HCT116 (cell line): ENCODE results near the gene MRPS2. TPM values are rescaled to one million over a fixed set of nuclear protein-coding genes. Genes with fewer than 3 reads are reported as not detected.

Source experiments
- ATAC-seq: fragments of 200-7000 bp; cut with Tn5 transposase; 2 replicates; pipeline ENCODE4 v1.9.1; 2020; ENCODE audit warnings: mild to moderate bottlenecking, moderate library complexity
- BruUV-seq: library from RNA; stranded (reverse); fragments of 400-500 nt; replicated peaks from 2 replicates; lab custom pipeline; 2021; lab: Mats Ljungman, UMichigan
- CTCF ChIA-PET: fragments of 300-600 bp; sonication (Branson Sonifier 250); formaldehyde crosslinking; loops from one replicate; lab custom pipeline; 2021; ENCODE audit warnings: antibody characterized with exemption; lab: Charles Lee
- POLR2A ChIA-PET: fragments of 300-600, 350-600 bp; sonication (Branson Sonifier 250); formaldehyde crosslinking; loops from one replicate; lab custom pipeline; 2021; ENCODE audit warnings: antibody characterized with exemption; lab: Charles Lee
- RAD21 ChIA-PET, 2 experiments: fragments of 300-600 bp; sonication (Branson Sonifier 250); formaldehyde crosslinking; loops; one replicate each; lab custom pipeline; 2023; ENCODE audit warnings: low total read pairs in 2 of 2; ENCODE audit not compliant: uncharacterized antibody in 2 of 2, unreplicated experiment in 2 of 2, low non-redundant PET in 1 of 2; lab: Charles Lee
- DNase-seq: peaks from one replicate; pipeline ENCODE4 v3.0.0-alpha.2; 2010; ENCODE audit warnings: low read depth, low spot score
- H2AFZ ChIP-seq: fragments of 200-600 bp; shearing (Covaris generic), sonication (generic); 2 replicates; pipeline ENCODE4 v1.6.1; 2017; ENCODE audit warnings: low read depth, mixed run types, mixed read lengths, antibody characterized with exemption, low read length; ENCODE audit not compliant: poor library complexity, severe bottlenecking
- H3K27ac ChIP-seq: 2 replicates; pipeline ENCODE4 v1.5.1; 2012; ENCODE audit warnings: low read depth, low read length
- H3K27me3 ChIP-seq: fragments of 200-600 bp; sonication (generic); 2 replicates; pipeline ENCODE4 v1.6.1; 2016; ENCODE audit warnings: mixed run types, low read length, mixed read lengths; ENCODE audit not compliant: insufficient read depth
- H3K36me3 ChIP-seq, 2 experiments: fragments of 200-500 bp in 1 of 2; fragments of 200-600 bp in 1 of 2; sonication (Bioruptor generic) in 1 of 2; sonication (generic) in 1 of 2; 2 replicates each; pipeline versions ENCODE4 v1.5.1 to v1.6.1; 2014 to 2016; ENCODE audit warnings: low read length in 2 of 2, inconsistent platforms in 1 of 2, mixed read lengths in 1 of 2, mixed run types in 1 of 2; ENCODE audit not compliant: insufficient read depth in 2 of 2, control insufficient read depth in 1 of 2
- H3K4me1 ChIP-seq, 2 experiments: fragments of 200-600 bp in 1 of 2; sonication (generic) in 1 of 2; 2 replicates each; pipeline versions ENCODE4 v1.5.1 to v1.6.1; 2012 to 2017; ENCODE audit warnings: low read length in 2 of 2, inconsistent platforms in 1 of 2, mild to moderate bottlenecking in 1 of 2, mixed read lengths in 1 of 2, mixed run types in 1 of 2, moderate library complexity in 1 of 2; ENCODE audit not compliant: insufficient read depth in 2 of 2, control insufficient read depth in 1 of 2
- H3K4me2 ChIP-seq: fragments of 200-600 bp; sonication (generic); 2 replicates; pipeline ENCODE4 v1.6.1; 2017; ENCODE audit warnings: mixed run types, low read length, mixed read lengths
- H3K4me3 ChIP-seq, 2 experiments: fragments of 200-600 bp in 1 of 2; sonication (generic) in 1 of 2; replicated peaks in 1 of 2; 2 replicates each; pipeline ENCODE4 v1.5.1; 2011 to 2016; ENCODE audit warnings: low read length in 2 of 2, control low read depth in 1 of 2, low read depth in 1 of 2, mild to moderate bottlenecking in 1 of 2, mixed read lengths in 1 of 2, mixed run types in 1 of 2
- H3K79me2 ChIP-seq: fragments of 200-600 bp; sonication (generic); 2 replicates; pipeline ENCODE4 v1.6.1; 2017; ENCODE audit warnings: mild to moderate bottlenecking, mixed run types, low read length, moderate library complexity, mixed read lengths; ENCODE audit not compliant: insufficient read depth
- H3K9ac ChIP-seq: fragments of 200-600 bp; sonication (generic); 2 replicates; pipeline ENCODE4 v1.6.1; 2016; ENCODE audit warnings: low read length, mixed read lengths
- H3K9me2 ChIP-seq: fragments of 200-600 bp; sonication (generic), shearing (Covaris generic); 2 replicates; pipeline ENCODE4 v1.6.1; 2017; ENCODE audit warnings: mixed run types, mild to moderate bottlenecking, moderate library complexity; ENCODE audit not compliant: insufficient read depth
- H3K9me3 ChIP-seq, 2 experiments: fragments of 200-500 bp in 1 of 2; fragments of 200-600 bp in 1 of 2; sonication (Bioruptor generic) in 1 of 2; sonication (generic) in 1 of 2; 2 replicates each; pipeline ENCODE4 v1.6.1; 2014 to 2017; ENCODE audit warnings: low read length in 2 of 2, mixed read lengths in 2 of 2, inconsistent platforms in 1 of 2, low read depth in 1 of 2, mild to moderate bottlenecking in 1 of 2, mixed run types in 1 of 2, moderate library complexity in 1 of 2; ENCODE audit not compliant: control insufficient read depth in 1 of 2, insufficient read depth in 1 of 2
- H4K20me1 ChIP-seq: fragments of 200-600 bp; sonication (generic), shearing (Covaris generic); 2 replicates; pipeline ENCODE4 v1.6.1; 2017; ENCODE audit warnings: mixed run types, mild to moderate bottlenecking, moderate library complexity; ENCODE audit not compliant: insufficient read depth
- FOSL1 ChIP-seq: IDR thresholded peaks from 2 replicates; pipeline ENCODE4 v1.6.1; 2012; ENCODE audit warnings: low read depth
- POLR2AphosphoS5 ChIP-seq: IDR thresholded peaks from 2 replicates; pipeline ENCODE4 v1.6.1; 2011; ENCODE audit warnings: mild to moderate bottlenecking, low read depth, low read length, moderate library complexity
- intact Hi-C: fragments of 100-400 bp; cut with micrococcal nuclease; formaldehyde crosslinking; loops from 2 replicates; pipeline ENCODE4 v1.10.0; 2022
- total RNA-seq: library from RNA; stranded (reverse); gene quantifications from one replicate; pipeline ENCODE4 v1.2.1, GENCODE V29; 2021; ENCODE audit not compliant: unreplicated experiment
- TF ChIP-seq, protein P1 (sequence below): IDR thresholded peaks from 2 replicates; pipeline ENCODE4 v1.6.1; 2011; ENCODE audit warnings: mild to moderate bottlenecking, low read length, moderate library complexity; ENCODE audit not compliant: insufficient replicate concordance; ENCODE audit errors: extremely low read depth

The MRPS2 gene
- total RNA-seq, 1 experiment from 2014 or later, result 85.1 TPM

DNA sequence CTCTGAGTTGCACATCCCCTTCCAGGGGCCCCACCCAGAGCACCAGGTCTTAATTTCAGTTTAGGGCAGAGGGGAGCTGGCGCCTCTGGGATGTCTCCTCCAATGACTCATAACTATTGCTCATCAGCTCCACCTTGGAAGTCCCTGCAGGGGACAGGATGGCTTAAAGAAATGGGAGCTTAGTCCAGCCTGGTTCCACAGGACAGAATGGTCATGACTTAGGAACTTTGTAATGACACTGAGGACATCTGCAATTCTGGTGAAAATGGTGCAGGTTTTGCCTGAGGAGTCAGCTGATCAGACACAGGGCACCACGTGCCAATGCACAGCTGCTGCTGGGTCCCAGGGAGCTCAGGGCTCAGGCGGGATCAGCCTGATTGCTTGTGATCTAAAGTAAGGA is 37.3 kb upstream of the MRPS2 start (continued):
- peak; percentile 72 for TF ChIP-seq POLR2AphosphoS5

DNA sequence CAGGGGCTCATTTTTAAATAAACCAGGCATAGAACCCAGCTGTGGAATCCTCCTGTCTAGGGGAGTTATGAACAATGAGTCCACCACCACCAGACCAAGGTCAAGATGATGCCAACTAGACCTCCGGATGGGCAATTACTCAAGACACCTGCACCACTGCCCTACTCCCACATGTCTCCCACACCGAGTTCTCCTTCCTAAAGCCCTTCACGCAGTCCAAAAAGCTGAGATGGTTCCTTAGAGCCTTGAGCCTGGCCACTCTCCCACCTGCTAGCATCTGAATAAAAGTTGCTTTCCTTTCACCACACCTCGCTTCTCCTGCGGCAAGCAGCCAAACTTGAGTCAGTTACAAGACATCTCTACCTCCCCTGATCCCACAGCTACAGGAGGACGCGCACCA is 36.3 kb upstream of the MRPS2 start:
- Histone ChIP-seq H3K9ac (0 out of 2 replicates have a peak overlapping the region, but pooled peaks have one; percentile 48), H3K4me2 (peak overlapping the region; percentile 72), H3K4me1 (peaks cover 45 to 70% of the 10 kb centered on the region in 2 experiments), H3K36me3 (no peaks in the 10 kb centered on the region)
- BruUV-seq, result no TSS peak
- CTCF ChIA-PET, result no interaction called here
- peak; percentile 16; the same call in 1 of the 2 replicates for TF ChIP-seq FOSL1
- TF ChIP-seq, protein P1, sequence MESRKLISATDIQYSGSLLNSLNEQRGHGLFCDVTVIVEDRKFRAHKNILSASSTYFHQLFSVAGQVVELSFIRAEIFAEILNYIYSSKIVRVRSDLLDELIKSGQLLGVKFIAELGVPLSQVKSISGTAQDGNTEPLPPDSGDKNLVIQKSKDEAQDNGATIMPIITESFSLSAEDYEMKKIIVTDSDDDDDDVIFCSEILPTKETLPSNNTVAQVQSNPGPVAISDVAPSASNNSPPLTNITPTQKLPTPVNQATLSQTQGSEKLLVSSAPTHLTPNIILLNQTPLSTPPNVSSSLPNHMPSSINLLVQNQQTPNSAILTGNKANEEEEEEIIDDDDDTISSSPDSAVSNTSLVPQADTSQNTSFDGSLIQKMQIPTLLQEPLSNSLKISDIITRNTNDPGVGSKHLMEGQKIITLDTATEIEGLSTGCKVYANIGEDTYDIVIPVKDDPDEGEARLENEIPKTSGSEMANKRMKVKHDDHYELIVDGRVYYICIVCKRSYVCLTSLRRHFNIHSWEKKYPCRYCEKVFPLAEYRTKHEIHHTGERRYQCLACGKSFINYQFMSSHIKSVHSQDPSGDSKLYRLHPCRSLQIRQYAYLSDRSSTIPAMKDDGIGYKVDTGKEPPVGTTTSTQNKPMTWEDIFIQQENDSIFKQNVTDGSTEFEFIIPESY, result no peak
- TF ChIP-seq, all 23 proteins: peak for 1
- ATAC-seq (no peak), DNase-seq (peak; percentile 18)
- H3K9me2 ChIP-seq, result no peaks in the 10 kb centered on the region
- no peak overlapping the region for H2AFZ ChIP-seq
- intact Hi-C loops, result no loop called here
- H3K9me3 ChIP-seq, result no peaks in the 10 kb centered on the region
- no peaks in the 10 kb centered on the region for H3K27me3 ChIP-seq
- ChIA-PET POLR2A (no interaction called here), RAD21 (no interaction called here)
- H4K20me1 ChIP-seq, result no peaks in the 10 kb centered on the region
- H3K4me3 ChIP-seq, result no peak overlapping the region
- no peaks in the 10 kb centered on the region for H3K79me2 ChIP-seq
- peak overlapping the region; percentile 95 for H3K27ac ChIP-seq
